HTERT RPE-1 (cell line): ENCODE data around the gene SUN3.
"Not testable (repeated sequence)": the region's sequence is repeated elsewhere in the genome, so short reads cannot be mapped to it uniquely, and the experiment has no call there.

Experiments
- in situ Hi-C: fragments of 300-500 bp; cut with MboI; formaldehyde crosslinking; loops from 4 replicates; pipeline ENCODE4 v1.14.3; 2020; ENCODE audit warnings: low sequenced_read_pairs

SUN3 gene

DNA sequence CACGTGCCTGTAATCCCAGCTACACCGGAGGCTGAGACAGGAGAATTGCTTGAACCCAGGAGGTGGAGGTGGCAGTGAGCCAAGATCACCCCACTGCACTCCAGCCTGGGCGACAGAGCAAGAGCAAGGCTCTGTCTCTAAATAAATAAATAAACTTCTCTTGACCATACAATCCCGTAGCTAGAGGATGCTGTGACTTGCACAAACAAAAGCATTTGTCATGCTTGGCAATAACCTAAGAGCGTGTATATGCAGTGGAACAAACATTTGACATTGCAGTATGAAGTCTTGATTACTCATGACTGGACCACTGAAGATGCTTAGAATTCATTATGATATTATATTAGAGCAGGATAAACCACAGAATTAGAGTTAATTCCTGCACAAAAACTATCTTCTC, 5.0 kb upstream of the SUN3 start:
- in situ Hi-C loops: no loop called here

DNA sequence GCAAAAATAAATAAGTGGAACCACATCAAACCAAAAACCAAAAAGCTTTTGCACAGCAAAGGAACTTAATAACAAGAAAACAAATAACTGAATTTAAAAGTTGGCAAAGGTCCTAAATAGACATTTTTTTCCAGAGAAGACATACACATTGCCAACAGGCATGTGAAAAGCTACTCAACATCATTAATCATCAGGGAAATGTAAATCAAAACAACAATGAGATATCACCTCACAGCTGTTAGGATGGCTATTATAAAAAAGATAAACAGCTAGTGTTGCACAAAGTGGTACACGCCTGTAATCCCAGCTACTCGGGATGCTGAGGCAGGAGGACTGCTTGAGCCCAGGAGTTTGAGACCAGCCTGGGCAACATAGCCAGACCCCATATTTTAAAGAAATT, 2.2 kb upstream of the SUN3 start:
- in situ Hi-C loops: no loop called here

DNA sequence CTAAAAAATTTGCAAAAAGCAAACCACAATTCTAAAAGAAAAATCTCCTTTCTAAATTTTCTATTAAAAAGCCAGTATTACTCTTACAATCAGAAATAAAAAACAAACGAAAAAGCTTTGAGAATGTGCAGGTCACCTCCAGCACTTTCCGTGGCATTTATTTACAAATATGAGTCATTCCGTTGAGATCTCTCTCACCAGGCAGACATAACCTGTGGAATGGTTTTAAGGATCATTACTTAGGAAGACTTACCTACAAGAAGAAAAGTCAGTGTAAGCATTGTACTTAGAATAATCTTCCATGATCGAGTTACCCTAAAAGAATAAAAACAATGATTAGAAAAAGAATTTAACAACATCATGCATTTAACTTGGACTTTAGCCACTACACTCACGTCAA, 3.3 kb downstream of the SUN3 start:
- in situ Hi-C loops: no loop called here

DNA sequence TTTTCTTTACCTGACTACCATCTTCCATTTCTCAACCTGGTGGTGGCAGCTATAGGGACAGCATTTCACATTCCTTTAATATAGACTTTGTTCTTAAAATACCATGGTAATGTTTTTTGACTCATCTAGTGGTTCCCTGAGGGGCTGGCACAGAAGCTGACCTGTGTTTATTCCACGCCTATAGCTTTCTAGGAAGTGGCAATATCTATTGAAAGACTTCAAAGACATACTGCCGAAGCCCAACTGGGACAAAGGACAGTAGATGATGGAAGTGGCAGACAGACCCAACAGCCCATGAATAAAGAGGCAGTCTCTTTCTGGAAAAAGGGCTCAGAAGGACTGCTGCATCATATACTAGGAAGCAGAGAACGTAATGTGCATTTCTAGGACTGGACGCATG, 11.2 kb downstream of the SUN3 start:
- in situ Hi-C loops: no loop called here

- in situ Hi-C loops: no loop called here
These were observed 12.3 kb downstream of the SUN3 start for GRCh38 chr7:48016641-48017040.

- in situ Hi-C loops: no loop called here
These were observed 17.0 kb downstream of the SUN3 start for GRCh38 chr7:48011951-48012350.

DNA sequence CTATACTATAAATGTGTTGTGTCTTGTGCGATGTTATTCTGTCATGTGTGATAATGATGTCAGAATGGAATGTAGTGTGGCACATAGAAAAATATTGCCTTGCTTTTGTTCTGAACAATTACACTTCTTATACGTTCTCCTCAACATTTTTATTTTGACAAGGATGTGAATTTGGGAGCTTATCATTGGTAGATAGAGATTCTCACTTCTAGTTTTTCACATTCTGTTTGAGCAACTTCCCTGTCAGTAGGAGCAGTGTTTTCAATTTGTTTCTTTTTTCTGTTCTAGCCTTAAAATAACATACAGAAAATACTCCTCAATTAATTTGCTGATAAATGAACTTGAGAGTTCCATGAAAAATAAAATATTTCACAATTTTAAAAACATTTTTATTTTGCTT, 17.6 kb downstream of the SUN3 start:
- in situ Hi-C loops: no loop called here

DNA sequence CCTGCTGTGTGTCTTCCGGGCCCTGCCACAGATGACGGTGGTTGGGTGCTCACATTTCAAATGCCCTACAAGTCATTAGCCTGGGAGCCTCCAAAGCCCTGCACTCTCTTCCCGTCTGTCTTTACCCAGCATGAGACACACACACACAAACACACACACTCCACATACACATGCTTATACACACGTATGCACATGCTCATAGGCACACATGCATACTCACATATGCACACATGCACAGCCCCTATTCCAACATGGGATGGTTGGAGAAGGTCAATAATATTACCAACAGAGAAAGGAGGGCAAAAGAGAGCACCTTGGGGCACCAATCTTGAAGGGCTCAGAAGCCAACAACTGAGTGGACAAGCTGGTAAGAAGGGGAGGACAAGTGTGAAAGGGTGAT, 19.0 kb downstream of the SUN3 start:
- in situ Hi-C loops: no loop called here

DNA sequence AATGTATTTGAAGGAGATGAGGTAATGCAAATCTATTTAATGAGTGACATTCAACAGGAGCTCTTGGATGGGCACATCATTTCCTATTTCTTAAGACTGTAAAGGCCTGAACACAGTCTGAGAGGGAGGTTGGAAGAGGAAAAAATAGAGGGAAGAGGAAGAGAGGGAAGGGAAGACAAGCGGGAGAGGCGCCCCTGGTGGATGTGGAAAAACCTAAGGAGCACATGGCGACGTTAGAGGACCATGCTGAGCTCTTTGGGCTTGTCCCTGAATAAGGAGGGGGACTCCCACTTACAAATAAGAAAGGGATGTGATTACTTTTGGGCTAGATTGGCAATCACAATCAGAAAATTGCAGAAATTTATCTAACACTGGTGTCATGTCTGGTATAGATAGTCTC, 19.6 kb downstream of the SUN3 start:
- in situ Hi-C loops: no loop called here

GRCh38 chr7:48006866-48007265, 22.0 kb downstream of the SUN3 start:
- in situ Hi-C loops: no loop called here

DNA sequence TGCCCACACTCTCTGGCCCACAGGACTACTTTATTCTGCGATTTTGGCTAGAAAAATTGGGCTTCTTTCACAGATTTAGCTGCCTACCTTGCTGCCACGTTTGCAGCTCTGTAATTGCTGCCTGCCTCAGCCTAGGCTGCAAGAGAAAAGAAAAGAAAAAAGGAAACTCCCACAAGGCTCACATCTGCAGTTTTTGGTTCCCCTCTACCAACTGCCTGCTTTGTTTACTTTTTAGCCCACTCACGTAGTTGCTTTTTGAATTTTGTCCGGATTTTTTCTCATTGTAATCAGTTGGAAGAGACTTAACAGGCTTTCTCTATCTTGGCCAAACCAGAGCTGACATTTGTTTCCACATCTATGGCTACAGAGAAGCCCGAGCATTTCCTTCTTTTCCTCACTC, 24.3 kb downstream of the SUN3 start:
- in situ Hi-C loops: no loop called here

GRCh38 chr7:48004032-48004431, 24.9 kb downstream of the SUN3 start:
- in situ Hi-C loops: no loop called here

- in situ Hi-C loops: not testable (repeated sequence)
These were observed 28.7 kb downstream of the SUN3 start for GRCh38 chr7:48000164-48000563.

DNA sequence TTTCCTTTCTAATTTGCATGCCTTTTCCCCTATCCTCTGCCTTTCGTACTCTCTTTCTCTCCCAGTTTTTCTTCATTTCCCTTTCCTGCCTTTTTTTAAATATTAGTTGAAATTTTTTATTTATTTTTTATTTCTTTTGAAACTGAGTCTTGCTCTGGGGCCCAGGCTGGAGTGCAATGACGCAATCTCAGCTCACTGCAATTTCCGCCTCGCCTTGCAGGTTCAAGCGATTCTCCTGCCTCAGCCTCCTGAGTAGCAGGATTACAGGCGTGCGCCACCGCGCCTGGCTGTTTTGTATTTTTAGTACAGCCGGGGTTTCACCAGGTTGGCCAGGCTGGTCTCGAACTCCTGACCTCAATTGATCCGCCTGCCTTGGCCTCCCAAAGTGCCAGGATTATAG, 29.5 kb downstream of the SUN3 start:
- in situ Hi-C loops: no loop called here

- in situ Hi-C loops: no loop called here
These were observed 36.5 kb downstream of the SUN3 start for GRCh38 chr7:47992446-47992845.

DNA sequence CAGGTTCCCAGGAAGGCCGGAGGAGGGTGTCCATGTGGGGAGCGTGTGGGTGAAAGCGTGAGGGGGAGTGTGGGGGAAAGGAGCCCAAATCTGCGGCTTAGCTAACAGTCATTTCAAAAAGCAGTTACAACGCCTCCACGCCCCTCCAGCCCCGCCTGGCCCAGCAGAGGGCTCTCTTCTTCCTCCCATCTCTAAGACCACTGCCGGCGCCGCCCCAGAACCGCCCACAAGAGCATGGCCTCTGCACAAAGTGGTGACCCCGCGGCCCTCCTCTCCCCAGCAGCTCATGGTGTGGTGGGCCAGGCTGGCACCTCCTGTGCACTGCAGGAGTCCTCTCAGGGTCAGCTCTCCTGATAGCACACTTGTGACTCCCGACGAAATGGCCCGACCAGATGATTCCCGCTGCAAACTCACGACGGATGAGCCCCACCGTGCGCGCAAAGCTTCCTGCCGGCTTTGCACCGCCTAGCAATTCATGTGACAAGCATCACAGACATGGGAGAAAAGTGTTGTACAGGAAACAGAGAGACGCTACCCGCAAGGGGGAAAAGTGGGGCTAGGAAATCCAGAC, 37.1 kb downstream of the SUN3 start:
- in situ Hi-C loops: no loop called here

GRCh38 chr7:47991270-47991669, 37.6 kb downstream of the SUN3 start:
- in situ Hi-C loops: no loop called here

- in situ Hi-C loops: no loop called here
These were observed 38.3 kb downstream of the SUN3 start for GRCh38 chr7:47990592-47990991.

DNA sequence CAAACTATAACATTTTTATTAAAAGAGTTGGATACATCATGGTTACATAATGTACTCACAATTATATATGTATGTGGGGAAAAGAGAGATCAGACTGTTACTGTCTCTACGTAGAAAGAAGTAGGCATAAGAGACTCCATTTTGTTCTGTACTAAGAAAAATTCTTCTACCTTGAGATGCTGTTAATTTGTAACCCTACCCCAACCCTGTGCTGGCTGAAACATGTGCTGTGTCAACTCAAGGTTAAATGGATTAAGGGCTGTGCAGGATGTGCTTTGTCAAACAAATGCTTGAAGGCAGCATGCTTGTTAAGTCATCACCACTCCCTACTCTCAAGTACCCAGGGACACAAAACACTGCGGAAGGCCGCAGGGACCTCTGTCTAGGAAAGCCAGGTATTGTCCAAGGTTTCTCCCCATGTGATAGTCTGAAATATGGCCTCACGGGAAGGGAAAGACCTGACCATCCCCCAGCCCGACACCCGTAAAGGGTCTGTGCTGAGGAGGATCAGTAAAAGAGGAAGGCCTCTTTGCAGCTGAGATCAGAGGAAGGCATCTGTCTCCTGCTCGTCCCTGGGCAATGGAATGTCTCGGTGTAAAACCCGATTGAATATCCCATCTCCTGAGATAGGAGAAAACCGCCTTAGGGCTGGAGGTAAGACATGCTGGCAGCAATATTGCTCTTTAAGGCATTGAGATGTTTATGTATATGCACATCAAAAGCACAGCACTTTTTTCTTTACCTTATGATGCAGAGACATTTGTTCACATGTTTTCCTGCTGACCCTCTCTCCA, 39.1 kb downstream of the SUN3 start:
- in situ Hi-C loops: not testable (repeated sequence)

- in situ Hi-C loops: no loop called here
These were observed 40.2 kb downstream of the SUN3 start for GRCh38 chr7:47988496-47989386.

DNA sequence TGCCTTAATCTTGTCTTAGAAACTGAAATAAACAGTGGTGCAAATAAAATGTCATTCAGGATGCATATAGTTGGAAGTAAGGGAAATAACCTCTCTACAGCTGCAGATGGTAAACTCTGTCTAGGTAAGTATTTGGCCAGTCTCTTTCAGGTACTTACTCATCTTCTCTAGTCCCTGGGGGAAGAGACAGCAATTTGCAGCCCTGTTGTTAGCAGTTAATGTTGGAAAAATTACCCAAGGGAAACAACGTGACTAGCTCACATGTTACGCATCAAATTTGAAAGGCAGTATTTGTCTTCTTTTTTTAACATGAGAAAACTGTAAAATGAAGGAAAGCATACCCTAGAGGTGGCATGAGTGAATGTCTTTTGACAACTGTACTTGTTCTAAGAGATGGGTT, 46.3 kb downstream of the SUN3 start:
- in situ Hi-C loops: no loop called here

DNA sequence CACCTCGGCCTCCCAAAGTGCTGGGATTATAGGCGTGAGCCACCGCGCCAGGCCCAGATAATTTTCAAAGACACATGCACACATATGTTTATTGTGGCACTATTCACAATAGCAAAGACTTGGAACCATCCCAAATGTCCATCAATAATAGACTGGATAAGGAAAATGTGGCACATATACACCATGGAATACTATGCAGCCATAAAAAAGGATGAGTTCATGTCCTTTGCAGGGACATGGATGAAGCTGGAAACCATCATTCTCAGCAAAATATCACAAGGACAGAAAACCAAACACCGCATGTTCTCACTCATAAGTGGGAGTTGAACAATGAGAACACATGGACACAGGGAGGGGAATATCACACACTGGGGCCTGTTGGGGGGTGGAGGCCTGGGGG, 48.3 kb downstream of the SUN3 start:
- in situ Hi-C loops: not testable (repeated sequence)
